Fibroblast of villous mesenchyme (primary cell): Measurements from ENCODE around the gene TANK. TPM values are rescaled to one million over a fixed set of nuclear protein-coding genes. Genes with fewer than 3 reads are reported as not detected.
A peak's percentile ranks its signal among the peaks of the same experiment; 100 is the strongest.
"Not testable (repeated sequence)": the region's sequence is repeated elsewhere in the genome, so short reads cannot be mapped to it uniquely, and the experiment has no call there.

Source experiments
- DNase-seq: peaks from one replicate; pipeline ENCODE4 v3.0.0-alpha.2; 2010; ENCODE audit warnings: low read depth
- H3K4me3 ChIP-seq: 2 replicates; pipeline ENCODE4 v1.5.1; 2011; ENCODE audit warnings: low read depth, mild to moderate bottlenecking, low read length
- CTCF ChIP-seq: IDR thresholded peaks from 2 replicates; pipeline ENCODE4 v1.5.1; 2012; ENCODE audit warnings: low read depth, mild to moderate bottlenecking, low read length; ENCODE audit not compliant: insufficient read depth
- total RNA-seq: library from RNA; depleted of rRNA; stranded (reverse); fragments of >200 nt; gene quantifications from 2 replicates; pipeline ENCODE4 v1.2.3, GENCODE V29; 2012

The TANK gene
- total RNA-seq, 1 donor: 100 TPM

- peak; percentile 43 for TF ChIP-seq CTCF
- peak; percentile 83 for DNase-seq
- H3K4me3 ChIP-seq: not testable (repeated sequence)
Observed at GRCh38 chr2:161280906-161281323, 120.7 kb downstream of the TANK start.

GRCh38 chr2:161281615-161282310 lies 121.5 kb downstream of the TANK start:
- not testable (repeated sequence) for H3K4me3 ChIP-seq, DNase-seq

DNA sequence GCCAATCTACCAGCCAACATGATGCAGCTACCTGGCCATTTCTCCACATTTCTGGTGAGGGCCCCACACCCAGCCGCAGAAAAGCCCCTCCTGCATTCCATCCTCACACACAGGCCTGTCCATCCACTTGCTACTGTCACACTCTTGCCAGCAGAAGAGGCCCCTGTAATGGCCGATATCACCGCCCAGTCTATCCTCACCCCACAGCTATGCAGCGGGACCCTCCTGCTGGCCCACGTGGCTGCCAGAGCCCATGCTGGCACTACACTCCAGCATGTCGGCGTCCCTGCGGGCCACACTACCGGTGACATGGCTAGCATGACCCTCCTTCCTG lies 122.0 kb downstream of the TANK start:
- not testable (repeated sequence) for DNase-seq

DNA sequence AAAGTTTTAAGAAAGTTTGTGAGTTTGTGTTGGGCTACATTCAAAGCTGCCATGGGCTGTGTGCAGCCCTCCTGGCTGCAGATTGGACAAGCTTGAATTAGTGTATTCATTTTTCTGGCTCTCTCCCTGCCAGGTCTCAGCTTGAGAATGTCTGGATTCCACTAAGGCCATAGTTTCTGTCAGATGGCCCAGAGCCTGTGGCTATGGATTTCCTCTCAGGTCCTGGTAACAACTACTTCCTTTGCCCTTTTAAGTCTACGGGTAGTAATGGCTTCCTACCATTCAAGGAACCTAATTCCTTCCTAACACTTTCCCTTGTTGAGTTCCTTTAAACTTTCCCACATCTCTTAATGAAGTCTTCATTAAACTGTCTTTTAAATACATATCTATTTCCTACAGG lies 123.7 kb downstream of the TANK start:
- no peak overlapping the region for H3K4me3 ChIP-seq
- no peak for TF ChIP-seq CTCF
- DNase-seq: no peak

More for the DNA sequence above, 122.0 kb downstream of the TANK start:
- H3K4me3 ChIP-seq: not testable (repeated sequence)

Other genes starting within 250 kb of the TANK start
- gene PSMD14, start 148.0 kb downstream of the TANK start, total RNA-seq: 97.3 and 121 TPM in 2 replicates